AG04449 (cell line): Measurements from ENCODE around the gene TSPAN9.

Source experiments
- CTCF ChIA-PET: fragments of 350-600 bp; formaldehyde crosslinking; extraction: SDS; loops from one replicate; lab custom pipeline; 2021; ENCODE audit warnings: antibody characterized with exemption; lab: Yijun Ruan, JAX
- POLR2A ChIA-PET: fragments of 400-600, 350-600 bp; formaldehyde crosslinking; extraction: SDS; loops from one replicate; lab custom pipeline; 2020; ENCODE audit warnings: antibody characterized with exemption, inconsistent platforms; lab: Yijun Ruan, JAX
- DNase-seq: peaks from one replicate; pipeline ENCODE4 v3.0.0-alpha.2; 2010; ENCODE audit warnings: low read depth, low spot score
- H3K4me3 ChIP-seq: 2 replicates; pipeline ENCODE4 v1.5.1; 2011; ENCODE audit warnings: low read depth, mild to moderate bottlenecking, control low read depth, low read length
- TF ChIP-seq, protein P1 (sequence below): IDR thresholded peaks from one replicate; pipeline ENCODE4 v1.5.1; 2011; ENCODE audit warnings: mild to moderate bottlenecking, moderate library complexity, low read length, control low read depth, inconsistent platforms; ENCODE audit not compliant: insufficient read depth; ENCODE audit errors: missing control alignments

The TSPAN9 gene, protein sequence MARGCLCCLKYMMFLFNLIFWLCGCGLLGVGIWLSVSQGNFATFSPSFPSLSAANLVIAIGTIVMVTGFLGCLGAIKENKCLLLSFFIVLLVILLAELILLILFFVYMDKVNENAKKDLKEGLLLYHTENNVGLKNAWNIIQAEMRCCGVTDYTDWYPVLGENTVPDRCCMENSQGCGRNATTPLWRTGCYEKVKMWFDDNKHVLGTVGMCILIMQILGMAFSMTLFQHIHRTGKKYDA

DNA sequence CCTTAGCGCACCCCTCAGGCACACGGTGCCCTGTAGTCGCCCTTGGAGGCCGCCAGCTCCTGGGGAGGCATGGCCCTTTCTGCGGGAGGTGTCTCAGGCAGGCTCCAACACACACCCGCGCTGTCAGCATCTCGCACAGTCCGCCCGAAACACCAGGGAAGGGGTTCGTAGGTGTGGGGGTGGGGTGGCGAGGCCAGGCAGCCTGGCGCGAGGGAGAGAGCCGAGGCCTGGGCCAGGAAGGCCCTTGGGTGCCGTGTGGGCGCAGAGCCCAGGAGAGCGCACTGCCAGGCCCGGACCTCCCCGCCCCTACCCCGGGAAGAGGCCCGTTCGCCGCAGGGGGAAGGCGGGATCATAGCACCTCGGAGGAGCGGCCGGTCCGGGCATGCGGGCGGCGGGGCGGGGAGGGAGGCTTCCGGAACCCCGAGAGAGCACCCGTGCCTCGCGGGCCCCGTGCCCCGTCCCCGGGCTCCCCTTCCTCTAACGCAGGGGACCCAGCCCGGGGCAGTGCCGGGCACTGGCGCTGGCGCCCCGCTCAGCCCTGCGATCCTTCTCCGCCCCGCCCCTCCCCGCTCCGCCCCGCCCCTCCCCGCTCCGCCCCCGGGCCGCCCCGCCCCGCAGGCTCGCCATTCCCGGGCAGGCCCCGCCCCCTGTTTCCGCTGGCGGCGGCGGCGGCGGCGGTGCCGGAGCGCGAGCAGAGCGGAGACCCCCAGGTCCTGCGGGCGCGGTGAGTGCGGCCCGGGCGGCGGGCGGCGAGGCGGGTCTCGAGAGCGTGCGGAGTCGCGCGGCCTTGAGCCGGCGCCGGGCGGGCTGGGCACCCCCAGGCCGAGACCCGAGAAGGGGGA, at the start of gene TSPAN9:
TSPAN9 (plus strand) TSS at position 650 of the 842 bp plus-strand sequence. CDS start 123,815 bp downstream, outside the sequence.
- no peak for DNase-seq
- POLR2A ChIA-PET: interaction anchor here (1.2 kb wide), 1 partner anchor 47 kb away, joined by 4 read pairs; no protein-coding TSS in a partner anchor
- CTCF ChIA-PET: interaction anchor here (0.6 to 10.2 kb wide), 9 partner anchors 11 to 214 kb away, joined by 3 to 250 read pairs (median 3); no protein-coding TSS in a partner anchor
- H3K4me3 ChIP-seq: peak within 1 kb of the TSS; percentile 71
- TF ChIP-seq, protein P1, sequence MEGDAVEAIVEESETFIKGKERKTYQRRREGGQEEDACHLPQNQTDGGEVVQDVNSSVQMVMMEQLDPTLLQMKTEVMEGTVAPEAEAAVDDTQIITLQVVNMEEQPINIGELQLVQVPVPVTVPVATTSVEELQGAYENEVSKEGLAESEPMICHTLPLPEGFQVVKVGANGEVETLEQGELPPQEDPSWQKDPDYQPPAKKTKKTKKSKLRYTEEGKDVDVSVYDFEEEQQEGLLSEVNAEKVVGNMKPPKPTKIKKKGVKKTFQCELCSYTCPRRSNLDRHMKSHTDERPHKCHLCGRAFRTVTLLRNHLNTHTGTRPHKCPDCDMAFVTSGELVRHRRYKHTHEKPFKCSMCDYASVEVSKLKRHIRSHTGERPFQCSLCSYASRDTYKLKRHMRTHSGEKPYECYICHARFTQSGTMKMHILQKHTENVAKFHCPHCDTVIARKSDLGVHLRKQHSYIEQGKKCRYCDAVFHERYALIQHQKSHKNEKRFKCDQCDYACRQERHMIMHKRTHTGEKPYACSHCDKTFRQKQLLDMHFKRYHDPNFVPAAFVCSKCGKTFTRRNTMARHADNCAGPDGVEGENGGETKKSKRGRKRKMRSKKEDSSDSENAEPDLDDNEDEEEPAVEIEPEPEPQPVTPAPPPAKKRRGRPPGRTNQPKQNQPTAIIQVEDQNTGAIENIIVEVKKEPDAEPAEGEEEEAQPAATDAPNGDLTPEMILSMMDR: no peak

DNA sequence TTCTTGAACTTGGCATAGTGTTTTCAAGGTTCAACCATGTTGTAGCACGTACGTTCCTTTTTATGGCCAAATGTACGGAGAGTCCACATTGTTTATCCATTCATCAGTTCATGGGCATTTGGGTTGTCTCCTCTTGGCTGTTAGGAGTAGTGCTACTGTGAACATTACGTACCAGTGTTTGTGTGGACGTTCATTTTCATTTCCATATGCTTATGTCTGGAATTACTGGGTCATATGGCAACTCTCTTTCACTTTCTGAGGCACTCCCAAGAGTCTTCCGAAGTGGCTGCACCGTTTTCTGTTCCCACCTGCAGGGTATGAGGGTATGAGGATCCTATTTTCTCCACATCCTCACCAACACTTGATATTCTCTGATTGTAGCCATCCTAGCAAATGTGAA, 49.1 kb upstream of the TSPAN9 start:
- TF ChIP-seq, protein P1: no peak
- ChIA-PET CTCF (interaction anchor here (1.1 to 2.1 kb wide), 5 partner anchors 8 to 174 kb away, joined by 3 to 9 read pairs (median 5); no protein-coding TSS in a partner anchor), POLR2A (no interaction called here)
- DNase-seq: no peak
- no peak overlapping the region for H3K4me3 ChIP-seq

DNA sequence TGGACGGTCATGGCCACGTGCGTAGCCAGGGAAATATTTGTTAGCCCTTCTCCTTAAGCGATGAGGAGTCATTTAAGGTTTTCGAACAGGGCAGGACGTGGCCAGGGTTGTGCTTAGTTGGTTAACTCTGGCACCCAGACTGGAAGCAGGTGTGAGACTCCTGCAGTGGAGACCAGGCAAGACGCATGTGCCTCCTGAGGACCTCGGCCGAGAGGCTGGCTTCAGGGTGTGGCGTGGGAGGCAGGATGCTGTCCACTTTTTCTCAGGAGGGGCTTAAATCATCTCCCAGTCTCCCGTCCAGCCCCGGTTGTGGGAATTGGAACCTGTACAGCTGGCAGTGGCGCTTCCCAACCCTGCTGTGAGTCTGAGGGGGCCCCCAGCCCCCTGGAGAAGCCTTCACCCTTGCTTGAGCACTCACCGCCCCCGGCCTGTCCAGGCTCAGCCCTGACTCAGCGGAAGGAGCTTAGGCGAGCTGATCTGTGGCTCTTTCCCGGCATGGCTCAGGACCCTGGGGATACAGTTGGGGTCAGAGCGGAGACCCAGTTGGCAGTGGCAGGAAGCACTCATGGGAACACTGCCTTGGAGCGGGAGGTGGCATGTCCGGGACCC, 46.3 kb upstream of the TSPAN9 start:
- POLR2A ChIA-PET: no interaction called here
- DNase-seq: no peak
- H3K4me3 ChIP-seq: no peak overlapping the region
- CTCF ChIA-PET: interaction anchor here (0.6 to 1.5 kb wide), 5 partner anchors 11 to 197 kb away, joined by 3 to 5 read pairs (median 3); no protein-coding TSS in a partner anchor
- TF ChIP-seq, protein P1: no peak

DNA sequence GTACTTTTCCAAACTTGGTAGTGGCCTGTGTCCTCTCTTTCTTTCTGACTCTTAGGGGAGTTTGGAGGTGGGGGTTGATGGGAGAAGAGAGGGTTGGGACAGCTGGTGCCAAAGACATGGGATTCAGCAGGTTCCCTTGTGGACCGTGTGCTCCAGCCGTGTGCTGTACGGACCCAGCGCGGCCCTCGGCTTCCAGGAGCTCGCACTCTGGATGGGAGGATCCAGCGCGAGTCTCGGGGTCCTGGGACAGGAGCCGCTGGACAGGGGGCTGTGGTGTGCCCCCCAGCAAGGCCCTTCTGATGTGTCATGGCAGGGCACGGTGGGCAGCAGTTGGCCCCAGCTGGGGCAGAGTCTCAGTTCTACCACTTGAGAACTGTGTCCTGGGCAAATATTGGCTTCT, 45.0 kb upstream of the TSPAN9 start:
- TF ChIP-seq, protein P1: no peak
- ChIA-PET POLR2A (no interaction called here), CTCF (interaction anchor here (0.7 to 5.0 kb wide), 9 partner anchors 8 to 187 kb away, joined by 3 to 40 read pairs (median 4); no protein-coding TSS in a partner anchor)
- no peak overlapping the region for H3K4me3 ChIP-seq
- no peak for DNase-seq

DNA sequence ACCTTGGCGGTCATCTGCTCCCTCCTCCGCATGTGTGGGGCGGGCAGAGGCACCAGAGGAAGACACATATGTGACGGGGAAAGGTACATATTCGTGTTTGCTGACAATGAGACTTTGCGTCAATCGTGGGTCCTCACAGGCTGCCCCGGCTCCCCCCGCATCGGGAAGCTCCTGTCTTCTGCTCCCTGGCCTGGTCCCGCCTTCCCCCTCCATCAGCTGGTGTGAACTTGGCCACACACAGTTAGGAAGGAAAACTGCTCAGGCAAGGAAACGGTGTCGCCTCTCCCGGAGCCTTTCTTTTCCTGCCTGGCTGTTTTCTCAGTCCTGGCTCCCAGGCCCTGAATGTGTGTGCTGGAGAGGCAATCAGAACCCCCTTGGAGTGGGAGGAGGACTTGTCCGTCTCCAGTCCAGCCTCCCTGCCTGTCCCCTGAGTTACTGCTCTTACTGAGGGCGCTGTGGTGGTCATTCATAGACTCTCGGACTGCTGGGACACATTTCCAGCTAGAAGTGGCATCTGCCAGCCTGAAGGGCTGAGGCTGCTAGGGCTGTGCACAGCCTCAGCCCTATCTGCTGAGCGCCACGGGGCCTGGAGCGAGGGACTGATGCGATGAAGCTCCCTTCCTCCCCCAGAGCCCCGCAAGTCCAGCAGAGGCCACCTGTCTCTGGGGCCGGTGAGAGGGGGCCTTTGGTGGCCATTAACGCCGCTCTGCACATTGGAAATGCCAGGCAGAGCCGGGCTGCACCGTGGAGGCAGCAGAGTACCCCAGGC, 44.2 kb upstream of the TSPAN9 start:
- TF ChIP-seq, protein P1: no peak
- CTCF ChIA-PET: interaction anchor here (1.2 to 5.0 kb wide), 14 partner anchors 9 to 187 kb away, joined by 3 to 40 read pairs (median 11); no protein-coding TSS in a partner anchor
- H3K4me3 ChIP-seq: no peak overlapping the region
- no peak for DNase-seq
- POLR2A ChIA-PET: no interaction called here
